Activated naive CD8-positive, alpha-beta T cell (primary cell): ENCODE results near the gene ATG16L1.

ENCODE experiments used
- H3K27ac Mint-ChIP-seq: one replicate; pipeline ENCODE4 v1.8.0; 2021; ENCODE audit warnings: mixed read lengths
- H3K27me3 Mint-ChIP-seq: one replicate; pipeline ENCODE4 v1.8.0; 2021; ENCODE audit warnings: mixed read lengths
- H3K36me3 Mint-ChIP-seq: one replicate; pipeline ENCODE4 v1.8.0; 2021; ENCODE audit warnings: mixed read lengths
- H3K4me1 Mint-ChIP-seq: one replicate; pipeline ENCODE4 v1.8.0; 2021; ENCODE audit warnings: low read depth, mixed read lengths
- H3K4me3 Mint-ChIP-seq: one replicate; pipeline ENCODE4 v1.8.0; 2021; ENCODE audit warnings: mild to moderate bottlenecking, mixed read lengths
- H3K9me3 Mint-ChIP-seq: one replicate; pipeline ENCODE4 v1.8.0; 2021; ENCODE audit warnings: low read depth, mixed read lengths

ATG16L1 gene

GRCh38 chr2:233261819-233262555, 10.5 kb downstream of the ATG16L1 start:
- Mint-ChIP-seq H3K4me1 (peaks cover 58% of the 10 kb centered on the region), H3K27ac (peak overlapping the region; percentile 86), H3K27me3 (no peaks in the 10 kb centered on the region)

GRCh38 chr2:233262562-233262961, 11.1 kb downstream of the ATG16L1 start:
- H3K27me3 Mint-ChIP-seq = no peaks in the 10 kb centered on the region
- no peaks in the 10 kb centered on the region for H3K9me3 Mint-ChIP-seq
- H3K4me3 Mint-ChIP-seq = no peak overlapping the region
- peak overlapping the region; percentile 86 for H3K27ac Mint-ChIP-seq
- H3K36me3 Mint-ChIP-seq = peaks cover 22% of the 10 kb centered on the region
- peaks cover 61% of the 10 kb centered on the region for H3K4me1 Mint-ChIP-seq

More at GRCh38 chr2:233261819-233262555, 10.5 kb downstream of the ATG16L1 start:
- H3K4me3 Mint-ChIP-seq = no peak overlapping the region
- peaks cover 22% of the 10 kb centered on the region for H3K36me3 Mint-ChIP-seq
- no peaks in the 10 kb centered on the region for H3K9me3 Mint-ChIP-seq

- Mint-ChIP-seq H3K4me1 (peaks cover 64% of the 10 kb centered on the region), H3K36me3 (peaks cover 20% of the 10 kb centered on the region), H3K27me3 (no peaks in the 10 kb centered on the region), H3K4me3 (no peak overlapping the region), H3K9me3 (no peaks in the 10 kb centered on the region), H3K27ac (peak overlapping the region; percentile 86)
These were observed 11.6 kb downstream of the ATG16L1 start for GRCh38 chr2:233263045-233263570.

- H3K27me3 Mint-ChIP-seq = no peaks in the 10 kb centered on the region
- H3K4me1 Mint-ChIP-seq = peaks cover 66% of the 10 kb centered on the region
- no peak overlapping the region for H3K4me3 Mint-ChIP-seq
- H3K27ac Mint-ChIP-seq = peak overlapping the region; percentile 88
- H3K36me3 Mint-ChIP-seq = peaks cover 21% of the 10 kb centered on the region
- H3K9me3 Mint-ChIP-seq = no peaks in the 10 kb centered on the region
These were observed 13.2 kb downstream of the ATG16L1 start for GRCh38 chr2:233264667-233265066.

- Mint-ChIP-seq H3K4me3 (no peak overlapping the region), H3K27me3 (no peaks in the 10 kb centered on the region), H3K4me1 (peaks cover 69% of the 10 kb centered on the region), H3K27ac (peak overlapping the region; percentile 81), H3K9me3 (no peaks in the 10 kb centered on the region), H3K36me3 (peaks cover 28% of the 10 kb centered on the region)
These were observed 14.5 kb downstream of the ATG16L1 start for GRCh38 chr2:233265899-233266431.

GRCh38 chr2:233266481-233266880, 15.0 kb downstream of the ATG16L1 start:
- no peak overlapping the region for H3K4me3 Mint-ChIP-seq
- H3K27ac Mint-ChIP-seq = peak overlapping the region; percentile 94
- peaks cover 67% of the 10 kb centered on the region for H3K4me1 Mint-ChIP-seq
- peaks cover 25% of the 10 kb centered on the region for H3K36me3 Mint-ChIP-seq
- no peaks in the 10 kb centered on the region for H3K27me3 Mint-ChIP-seq
- no peaks in the 10 kb centered on the region for H3K9me3 Mint-ChIP-seq

- H3K27ac Mint-ChIP-seq = peak overlapping the region; percentile 94
- H3K4me3 Mint-ChIP-seq = peak overlapping the region; percentile 77
- H3K4me1 Mint-ChIP-seq = peaks cover 66% of the 10 kb centered on the region
- peaks cover 26% of the 10 kb centered on the region for H3K36me3 Mint-ChIP-seq
- H3K9me3 Mint-ChIP-seq = no peaks in the 10 kb centered on the region
- no peaks in the 10 kb centered on the region for H3K27me3 Mint-ChIP-seq
These were observed 16.2 kb downstream of the ATG16L1 start for GRCh38 chr2:233267516-233268245.

- Mint-ChIP-seq H3K27ac (peak overlapping the region; percentile 94), H3K9me3 (no peaks in the 10 kb centered on the region), H3K36me3 (peaks cover 34% of the 10 kb centered on the region), H3K4me1 (peaks cover 78% of the 10 kb centered on the region), H3K27me3 (no peaks in the 10 kb centered on the region), H3K4me3 (peak overlapping the region; percentile 73)
These were observed 18.9 kb downstream of the ATG16L1 start for GRCh38 chr2:233270366-233270765.

- Mint-ChIP-seq H3K27ac (peak overlapping the region; percentile 94), H3K4me3 (peak overlapping the region; percentile 73), H3K27me3 (no peaks in the 10 kb centered on the region), H3K36me3 (peaks cover 31% of the 10 kb centered on the region), H3K9me3 (no peaks in the 10 kb centered on the region), H3K4me1 (peaks cover 75% of the 10 kb centered on the region)
These were observed 19.5 kb downstream of the ATG16L1 start for GRCh38 chr2:233270951-233271350.

- Mint-ChIP-seq H3K4me3 (no peak overlapping the region), H3K9me3 (no peaks in the 10 kb centered on the region), H3K27ac (peak overlapping the region; percentile 75), H3K4me1 (peaks cover 68% of the 10 kb centered on the region), H3K36me3 (peaks cover 33% of the 10 kb centered on the region), H3K27me3 (no peaks in the 10 kb centered on the region)
These were observed 20.2 kb downstream of the ATG16L1 start for GRCh38 chr2:233271693-233272092.

GRCh38 chr2:233273120-233273519, 21.6 kb downstream of the ATG16L1 start:
- Mint-ChIP-seq H3K36me3 (peaks cover 37% of the 10 kb centered on the region), H3K4me1 (peaks cover 55% of the 10 kb centered on the region)

GRCh38 chr2:233275223-233275622, 23.8 kb downstream of the ATG16L1 start:
- Mint-ChIP-seq H3K27me3 (no peaks in the 10 kb centered on the region), H3K4me1 (peaks cover 36% of the 10 kb centered on the region), H3K9me3 (no peaks in the 10 kb centered on the region), H3K36me3 (peaks cover 35% of the 10 kb centered on the region), H3K27ac (no peak overlapping the region), H3K4me3 (no peak overlapping the region)

More at GRCh38 chr2:233273120-233273519, 21.6 kb downstream of the ATG16L1 start:
- Mint-ChIP-seq H3K9me3 (no peaks in the 10 kb centered on the region), H3K27ac (peak overlapping the region; percentile 50), H3K27me3 (no peaks in the 10 kb centered on the region), H3K4me3 (no peak overlapping the region)

GRCh38 chr2:233278921-233279320, 27.4 kb downstream of the ATG16L1 start:
- H3K27me3 Mint-ChIP-seq = no peaks in the 10 kb centered on the region
- peaks cover 37% of the 10 kb centered on the region for H3K36me3 Mint-ChIP-seq
- H3K4me3 Mint-ChIP-seq = no peak overlapping the region
- no peaks in the 10 kb centered on the region for H3K9me3 Mint-ChIP-seq
- H3K27ac Mint-ChIP-seq = no peak overlapping the region
- peaks cover 31% of the 10 kb centered on the region for H3K4me1 Mint-ChIP-seq

GRCh38 chr2:233280114-233280693, 28.7 kb downstream of the ATG16L1 start:
- peak overlapping the region; percentile 74 for H3K27ac Mint-ChIP-seq
- H3K4me3 Mint-ChIP-seq = no peak overlapping the region
- H3K4me1 Mint-ChIP-seq = peaks cover 36% of the 10 kb centered on the region
- H3K9me3 Mint-ChIP-seq = no peaks in the 10 kb centered on the region
- H3K36me3 Mint-ChIP-seq = peaks cover 28% of the 10 kb centered on the region
- no peaks in the 10 kb centered on the region for H3K27me3 Mint-ChIP-seq

GRCh38 chr2:233281553-233281952, 30.1 kb downstream of the ATG16L1 start:
- Mint-ChIP-seq H3K27ac (peak overlapping the region; percentile 76), H3K36me3 (peaks cover 27% of the 10 kb centered on the region), H3K27me3 (no peaks in the 10 kb centered on the region), H3K9me3 (no peaks in the 10 kb centered on the region), H3K4me3 (peak overlapping the region; percentile 1), H3K4me1 (peaks cover 38% of the 10 kb centered on the region)
